Mammary epithelial cell (primary cell): ENCODE data around the gene APOA4.

Source experiments
- EZH2 ChIP-seq: IDR thresholded peaks from 2 replicates; pipeline ENCODE4 v1.6.1; 2012; ENCODE audit warnings: low read length, inconsistent platforms, borderline replicate concordance
- TF ChIP-seq, protein P1 (sequence below), 2 donors: IDR thresholded peaks in 1 of 2; conservative IDR thresholded peaks in 1 of 2; 2 replicates each; pipeline ENCODE4 v1.5.1; 2011 to 2012; ENCODE audit warnings: inconsistent platforms in 2 of 2, low read length in 2 of 2, mild to moderate bottlenecking in 2 of 2, control low read depth in 1 of 2, low read depth in 1 of 2; ENCODE audit not compliant: insufficient read depth in 1 of 2; ENCODE audit errors: extremely low read depth in 1 of 2

- TF ChIP-seq, protein P1, sequence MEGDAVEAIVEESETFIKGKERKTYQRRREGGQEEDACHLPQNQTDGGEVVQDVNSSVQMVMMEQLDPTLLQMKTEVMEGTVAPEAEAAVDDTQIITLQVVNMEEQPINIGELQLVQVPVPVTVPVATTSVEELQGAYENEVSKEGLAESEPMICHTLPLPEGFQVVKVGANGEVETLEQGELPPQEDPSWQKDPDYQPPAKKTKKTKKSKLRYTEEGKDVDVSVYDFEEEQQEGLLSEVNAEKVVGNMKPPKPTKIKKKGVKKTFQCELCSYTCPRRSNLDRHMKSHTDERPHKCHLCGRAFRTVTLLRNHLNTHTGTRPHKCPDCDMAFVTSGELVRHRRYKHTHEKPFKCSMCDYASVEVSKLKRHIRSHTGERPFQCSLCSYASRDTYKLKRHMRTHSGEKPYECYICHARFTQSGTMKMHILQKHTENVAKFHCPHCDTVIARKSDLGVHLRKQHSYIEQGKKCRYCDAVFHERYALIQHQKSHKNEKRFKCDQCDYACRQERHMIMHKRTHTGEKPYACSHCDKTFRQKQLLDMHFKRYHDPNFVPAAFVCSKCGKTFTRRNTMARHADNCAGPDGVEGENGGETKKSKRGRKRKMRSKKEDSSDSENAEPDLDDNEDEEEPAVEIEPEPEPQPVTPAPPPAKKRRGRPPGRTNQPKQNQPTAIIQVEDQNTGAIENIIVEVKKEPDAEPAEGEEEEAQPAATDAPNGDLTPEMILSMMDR (conservative IDR thresholded peaks at IDR 0.05 in 1 of 2, IDR thresholded peaks at IDR 0.05 in 1 of 2; ENCODE audit: extremely low read depth in 1 of 2, insufficient read depth in 1 of 2, low read depth in 1 of 2, low read length in 2 of 2) = no peak
- TF ChIP-seq EZH2 = no peak
Observed at GRCh38 chr11:116860303-116860702, 37.2 kb upstream of the APOA4 start.
